ENCODE measurements around the gene HIRA. TPM values are rescaled to one million over a fixed set of nuclear protein-coding genes. Genes with fewer than 3 reads are reported as not detected.
"Not testable (repeated sequence)": the region's sequence is repeated elsewhere in the genome, so short reads cannot be mapped to it uniquely, and the experiment has no call there.

HIRA gene
- total RNA-seq, 1 experiment from 2014 or later = 22.1 TPM

DNA sequence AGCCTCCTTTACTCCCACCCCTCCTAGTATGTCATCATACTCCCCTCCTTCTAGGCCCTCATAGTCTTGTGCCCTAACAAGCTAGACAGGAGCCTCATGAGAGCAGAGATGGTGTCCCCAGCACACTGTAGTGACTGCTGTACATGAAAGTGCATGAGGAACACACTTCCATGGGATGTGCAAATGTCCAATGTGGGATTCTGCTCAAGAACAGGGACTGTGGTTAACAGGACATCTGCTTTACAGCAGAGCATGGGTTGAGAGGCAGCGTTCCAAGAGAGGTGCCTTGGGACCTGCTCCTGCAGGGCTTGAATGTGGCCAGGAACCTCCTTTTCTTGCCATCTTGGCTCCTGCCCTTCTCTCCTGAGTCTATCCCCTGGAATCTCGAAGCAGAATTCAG, 45.3 kb downstream of the HIRA start:
- Histone ChIP-seq H3K9me3 (no peaks in the 10 kb centered on the region), H3K4me3 (no peak overlapping the region), H3K36me3 (peaks cover 55% of the 10 kb centered on the region), H3K27me3 (no peaks in the 10 kb centered on the region)
- DNase-seq = no peak

DNA sequence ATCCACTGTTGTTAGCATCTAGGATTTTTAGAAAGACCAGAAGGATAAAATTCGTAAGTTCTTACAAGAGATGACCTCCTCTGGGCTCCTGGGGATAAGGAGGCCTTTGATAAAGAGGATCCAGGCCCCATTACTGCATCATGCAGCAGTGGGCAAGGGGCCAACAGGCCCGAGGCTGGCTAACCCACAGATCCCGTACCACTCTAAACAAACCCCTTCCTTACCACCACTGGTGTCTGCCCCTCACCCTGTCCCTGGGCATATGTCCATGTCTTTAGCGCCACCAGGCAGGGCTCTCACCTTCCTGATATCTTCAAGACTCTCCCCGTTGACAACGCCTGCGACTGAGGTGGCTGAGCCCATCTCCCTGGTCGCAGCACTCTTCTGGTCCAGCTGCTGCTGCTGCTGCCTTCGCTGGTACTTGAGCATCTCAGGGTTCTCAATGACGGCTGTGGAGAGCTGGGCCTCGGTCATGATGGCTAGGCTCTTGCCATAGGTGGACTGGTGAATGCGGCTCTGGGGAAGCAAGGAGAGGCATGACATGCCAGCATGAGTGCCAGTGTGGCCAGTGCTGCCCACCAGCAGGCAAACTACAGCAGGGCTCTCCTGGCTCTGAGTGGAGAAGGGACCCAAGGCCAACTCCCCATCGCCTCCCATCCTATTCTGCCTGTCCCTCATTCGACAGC, 46.2 kb downstream of the HIRA start:
- Histone ChIP-seq H3K9me3 (no peaks in the 10 kb centered on the region), H3K36me3 (peaks cover 55% of the 10 kb centered on the region), H3K4me3 (no peak overlapping the region), H3K27me3 (no peaks in the 10 kb centered on the region)
- no peak for DNase-seq

DNA sequence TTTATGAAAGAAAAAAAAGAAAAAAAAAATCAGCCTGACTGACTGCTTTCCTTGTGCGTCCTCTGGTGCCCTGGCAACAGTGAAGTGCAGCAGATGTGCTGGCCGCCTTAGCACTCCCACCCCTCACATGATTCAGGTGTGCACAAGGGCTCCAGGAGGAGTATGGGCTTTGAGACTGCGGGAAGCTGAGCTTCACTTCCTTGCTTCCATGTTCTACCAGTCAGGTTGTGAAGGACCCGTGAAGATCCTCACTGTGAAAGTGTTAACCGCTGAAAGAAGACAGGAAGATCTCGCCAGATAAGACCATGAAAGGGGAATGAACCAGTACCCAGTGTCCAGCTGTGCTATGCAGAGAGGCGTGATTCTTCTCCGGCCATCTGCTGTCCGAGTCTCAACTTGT, 48.2 kb downstream of the HIRA start:
- no peak overlapping the region for H3K4me3 ChIP-seq
- DNase-seq = no peak
- H3K9me3 ChIP-seq = no peaks in the 10 kb centered on the region
- peaks cover 50% of the 10 kb centered on the region for H3K36me3 ChIP-seq
- H3K27me3 ChIP-seq = no peaks in the 10 kb centered on the region

DNA sequence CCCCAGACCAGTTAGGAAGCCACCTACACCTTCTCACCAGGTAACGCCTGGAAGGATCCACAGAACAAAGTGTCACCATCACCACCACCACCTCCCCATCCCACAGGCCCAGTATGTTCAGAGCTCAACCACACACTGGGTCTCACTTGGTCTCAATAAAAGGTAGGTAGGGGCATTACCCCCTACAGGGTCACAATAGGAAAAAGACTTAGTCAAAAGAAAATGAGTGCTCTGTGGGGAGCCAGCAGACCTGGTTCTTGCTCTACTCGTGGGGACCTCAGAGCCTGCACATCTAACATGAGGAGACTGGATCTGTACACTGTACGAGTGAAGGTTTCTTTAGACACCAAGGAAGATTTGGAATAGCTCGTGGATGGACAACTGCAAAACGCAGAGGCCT, 49.3 kb downstream of the HIRA start:
- Histone ChIP-seq H3K4me3 (no peak overlapping the region), H3K36me3 (peaks cover 48% of the 10 kb centered on the region), H3K9me3 (no peaks in the 10 kb centered on the region), H3K27me3 (no peaks in the 10 kb centered on the region)
- no peak for DNase-seq

- peaks cover 60% of the 10 kb centered on the region for H3K36me3 ChIP-seq
- H3K27me3 ChIP-seq = no peaks in the 10 kb centered on the region
- DNase-seq = no peak
These were observed 53.2 kb downstream of the HIRA start for GRCh38 chr22:19378344-19378674.

GRCh38 chr22:19377565-19378343, 53.8 kb downstream of the HIRA start:
- DNase-seq = no peak
- H3K4me3 ChIP-seq = no peak overlapping the region
- H3K36me3 ChIP-seq = peaks cover 61% of the 10 kb centered on the region
- H3K27me3 ChIP-seq = no peaks in the 10 kb centered on the region
- H3K9me3 ChIP-seq = no peaks in the 10 kb centered on the region

More at GRCh38 chr22:19378344-19378674, 53.2 kb downstream of the HIRA start:
- H3K9me3 ChIP-seq = no peaks in the 10 kb centered on the region
- no peak overlapping the region for H3K4me3 ChIP-seq

- Histone ChIP-seq H3K9me3 (no peaks in the 10 kb centered on the region), H3K36me3 (peaks cover 59% of the 10 kb centered on the region), H3K27me3 (no peaks in the 10 kb centered on the region), H3K4me3 (no peak overlapping the region)
- no peak for DNase-seq
These were observed 54.6 kb downstream of the HIRA start for GRCh38 chr22:19376971-19377370.

DNA sequence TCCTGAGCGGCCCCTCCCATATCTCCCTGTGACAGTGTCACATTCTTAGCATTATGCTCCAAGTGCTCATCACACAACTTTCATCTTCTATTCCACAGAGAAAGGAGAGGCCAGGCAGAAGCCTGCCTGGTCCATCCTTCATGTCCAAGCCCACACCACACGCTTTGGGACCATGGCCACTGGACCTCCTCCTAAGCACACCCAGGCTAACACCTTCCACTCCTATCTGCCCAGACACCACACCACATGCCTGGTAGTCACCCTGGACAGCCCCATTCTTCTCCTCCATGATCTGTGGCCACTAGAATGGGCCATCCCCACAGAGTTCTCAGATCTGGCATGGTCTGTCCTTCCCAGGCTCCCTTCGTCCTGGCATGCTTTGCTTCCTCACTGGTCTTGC, 55.3 kb downstream of the HIRA start:
- Histone ChIP-seq H3K36me3 (peaks cover 61% of the 10 kb centered on the region), H3K4me3 (no peak overlapping the region), H3K27me3 (no peaks in the 10 kb centered on the region), H3K9me3 (no peaks in the 10 kb centered on the region)
- no peak for DNase-seq

DNA sequence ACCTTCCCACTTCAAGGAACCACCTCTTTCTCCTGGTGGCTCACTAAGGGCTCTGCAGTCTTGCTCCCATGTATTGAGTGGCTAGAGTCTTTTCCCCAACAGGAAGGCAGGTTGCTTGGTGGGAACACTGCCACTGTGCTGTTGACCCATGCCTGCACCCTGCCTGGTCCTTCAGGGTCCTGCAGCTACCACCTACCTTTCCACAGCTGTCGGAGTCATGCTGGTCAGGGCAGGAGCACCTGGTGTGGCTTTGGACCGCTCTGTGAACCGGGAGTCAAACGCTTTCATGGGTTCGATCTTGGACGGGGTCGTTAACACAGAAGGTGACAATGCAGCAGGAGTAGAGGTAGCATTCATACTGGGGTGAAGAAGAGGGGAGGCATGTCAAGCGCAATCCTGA, 56.1 kb downstream of the HIRA start:
- Histone ChIP-seq H3K4me3 (no peak overlapping the region), H3K9me3 (no peaks in the 10 kb centered on the region), H3K27me3 (no peaks in the 10 kb centered on the region), H3K36me3 (peaks cover 66% of the 10 kb centered on the region)
- no peak for DNase-seq

DNA sequence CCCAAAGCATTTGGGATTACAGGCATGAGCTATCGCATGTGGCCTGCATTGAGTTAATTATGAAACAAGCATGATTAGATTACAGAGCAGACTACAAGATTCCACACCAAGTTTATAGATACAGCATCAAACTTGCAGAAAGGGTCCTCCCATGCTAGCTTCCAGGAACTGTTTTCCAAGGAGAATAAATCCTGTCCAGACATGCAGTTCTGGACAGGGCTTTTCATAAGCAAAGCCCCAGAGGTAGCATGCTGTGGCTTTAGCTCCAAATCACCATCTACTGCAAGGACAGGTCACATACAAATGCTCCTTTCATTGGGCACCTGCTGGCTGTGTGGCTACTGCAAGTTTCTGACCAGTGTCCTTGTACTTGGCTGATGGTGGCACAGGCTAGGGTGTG, 57.1 kb downstream of the HIRA start:
- DNase-seq = no peak
- no peaks in the 10 kb centered on the region for H3K9me3 ChIP-seq
- peaks cover 63% of the 10 kb centered on the region for H3K36me3 ChIP-seq
- no peaks in the 10 kb centered on the region for H3K27me3 ChIP-seq
- no peak overlapping the region for H3K4me3 ChIP-seq

DNA sequence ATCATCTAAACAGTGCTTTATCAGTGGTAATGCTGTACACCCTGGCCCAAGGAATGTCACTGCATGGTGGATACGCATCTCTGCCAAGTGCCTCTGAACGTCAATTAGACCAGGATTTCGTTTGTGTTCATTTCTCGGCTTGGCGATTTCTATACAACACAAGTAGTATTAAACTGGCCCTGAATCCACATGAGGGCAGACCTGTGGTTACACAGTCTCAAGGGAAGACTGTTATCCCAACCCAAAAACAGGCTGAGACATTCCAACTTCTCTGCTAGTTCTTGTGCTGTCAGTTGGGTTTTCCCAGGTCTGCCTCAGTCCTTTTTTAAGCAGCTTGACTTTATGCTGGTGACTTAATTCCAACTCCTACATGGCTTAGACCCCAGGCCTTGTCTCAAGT, 58.1 kb downstream of the HIRA start:
- Histone ChIP-seq H3K27me3 (no peaks in the 10 kb centered on the region), H3K4me3 (no peak overlapping the region), H3K9me3 (no peaks in the 10 kb centered on the region), H3K36me3 (peaks cover 62% of the 10 kb centered on the region)
- no peak for DNase-seq

GRCh38 chr22:19371893-19372292, 59.6 kb downstream of the HIRA start:
- no peak overlapping the region for H3K4me3 ChIP-seq
- H3K36me3 ChIP-seq = peaks cover 57% of the 10 kb centered on the region
- no peak for DNase-seq
- no peaks in the 10 kb centered on the region for H3K9me3 ChIP-seq
- H3K27me3 ChIP-seq = no peaks in the 10 kb centered on the region

DNA sequence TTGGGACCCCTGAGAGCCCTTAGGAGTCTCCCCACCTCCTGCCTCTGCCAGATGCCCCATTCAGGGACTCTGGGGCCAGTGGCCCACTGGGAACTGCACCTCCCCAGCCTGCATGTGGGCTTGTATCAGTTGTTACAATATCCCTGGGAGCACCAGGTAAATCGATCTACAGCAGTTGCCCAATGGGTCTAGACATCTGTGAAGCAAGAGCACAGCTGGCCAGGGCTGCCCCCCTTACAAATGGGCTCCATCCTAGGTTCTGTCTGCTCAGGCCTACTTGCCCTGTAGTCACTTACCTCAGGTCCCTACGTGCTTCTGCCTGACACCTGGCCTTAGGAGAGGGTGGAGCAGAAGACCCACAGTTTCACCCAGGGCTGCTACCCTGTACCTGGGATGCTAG, 62.7 kb downstream of the HIRA start:
- Histone ChIP-seq H3K9me3 (no peaks in the 10 kb centered on the region), H3K36me3 (peaks cover 37% of the 10 kb centered on the region), H3K4me3 (no peak overlapping the region), H3K27me3 (no peaks in the 10 kb centered on the region)
- DNase-seq = no peak

DNA sequence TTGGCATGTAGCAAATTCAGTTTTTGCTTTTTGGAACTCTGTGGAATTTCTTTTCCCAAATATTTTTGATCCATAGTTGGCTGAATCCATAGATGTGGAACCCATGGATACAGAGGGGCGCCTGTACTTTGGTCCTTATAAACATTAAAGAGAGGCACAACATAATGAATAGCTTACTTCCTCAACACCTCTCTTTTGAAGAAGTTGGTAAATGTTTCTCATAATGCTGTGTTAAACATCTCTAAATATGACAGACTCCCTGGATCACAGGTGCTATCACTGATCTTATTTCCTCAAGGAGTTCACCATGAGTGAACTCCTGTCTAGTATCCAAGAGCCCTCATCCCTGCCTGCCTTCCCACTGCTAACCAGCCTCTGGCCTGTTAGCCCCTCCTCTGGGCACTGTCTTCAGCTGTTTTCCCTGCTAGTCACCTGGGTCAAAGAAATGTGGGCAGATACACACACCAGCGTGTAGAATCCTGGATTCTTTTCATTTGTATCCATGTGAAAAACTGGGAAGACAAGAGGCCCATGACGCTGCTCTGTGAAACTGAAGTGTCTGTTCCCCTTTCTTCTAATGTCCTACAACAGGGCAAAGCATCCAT, 63.7 kb downstream of the HIRA start:
- Histone ChIP-seq H3K4me3 (no peak overlapping the region), H3K9me3 (no peaks in the 10 kb centered on the region), H3K36me3 (peaks cover 28% of the 10 kb centered on the region), H3K27me3 (no peaks in the 10 kb centered on the region)
- no peak for DNase-seq

GRCh38 chr22:19363541-19363940, 68.0 kb downstream of the HIRA start:
- H3K9me3 ChIP-seq, H3K27me3 ChIP-seq, DNase-seq, H3K4me3 ChIP-seq: not testable (repeated sequence)
- H3K36me3 ChIP-seq = peaks cover 37% of the 10 kb centered on the region

GRCh38 chr22:19361501-19362103, 69.9 kb downstream of the HIRA start:
- H3K27me3 ChIP-seq = no peaks in the 10 kb centered on the region
- H3K4me3 ChIP-seq = no peak overlapping the region
- no peaks in the 10 kb centered on the region for H3K9me3 ChIP-seq
- H3K36me3 ChIP-seq = peaks cover 47% of the 10 kb centered on the region
- DNase-seq = no peak

DNA sequence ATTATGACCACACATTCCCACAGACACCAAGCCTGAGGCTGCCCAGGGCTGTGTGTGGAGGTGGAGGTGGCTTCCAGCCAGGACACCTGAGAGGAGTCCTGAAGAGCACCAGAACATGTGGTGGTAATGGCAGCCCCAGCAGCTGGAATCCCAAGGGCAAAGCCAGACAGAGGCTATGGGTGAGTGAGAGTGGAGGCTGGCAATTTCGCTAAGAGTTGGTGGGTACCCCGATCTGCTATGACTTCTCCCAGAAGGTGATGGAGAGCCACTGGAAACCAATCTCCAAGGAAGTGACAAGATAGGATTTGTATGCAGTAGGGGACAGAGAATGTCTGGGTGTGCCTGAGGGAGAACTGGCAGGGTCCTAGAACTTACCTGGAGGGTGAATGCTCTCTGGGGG, 70.7 kb downstream of the HIRA start:
- H3K36me3 ChIP-seq = peaks cover 48% of the 10 kb centered on the region
- no peak for DNase-seq
- H3K9me3 ChIP-seq = no peaks in the 10 kb centered on the region
- H3K4me3 ChIP-seq = no peak overlapping the region
- H3K27me3 ChIP-seq = no peaks in the 10 kb centered on the region
